Panc1 (cell line): ENCODE measurements around the gene STX2. TPM values are rescaled to one million over a fixed set of nuclear protein-coding genes. Genes with fewer than 3 reads are reported as not detected.

Experiments used
- ATAC-seq: fragments of 200-7000 bp; cut with Tn5 transposase; 2 replicates; pipeline ENCODE4 v1.9.1; 2020; ENCODE audit warnings: mild to moderate bottlenecking, moderate library complexity
- BruUV-seq: library from RNA; stranded (reverse); fragments of 400-500 nt; replicated peaks from 2 replicates; lab custom pipeline; 2021; lab: Mats Ljungman, UMichigan
- CTCF ChIA-PET: fragments of 300-600 bp; sonication (Branson Sonifier 250); formaldehyde crosslinking; loops from one replicate; lab custom pipeline; 2022; ENCODE audit warnings: antibody characterized with exemption; lab: Charles Lee
- POLR2A ChIA-PET: fragments of 300-600 bp; sonication (Branson Sonifier 250); formaldehyde crosslinking; loops from one replicate; lab custom pipeline; 2022; ENCODE audit warnings: antibody characterized with exemption; lab: Charles Lee
- DNase-seq: peaks from one replicate; pipeline ENCODE4 v3.0.0-alpha.2; 2010; ENCODE audit warnings: low read depth, low spot score
- H3K27ac ChIP-seq: 2 replicates; pipeline ENCODE4 v1.5.1; 2011; ENCODE audit warnings: mild to moderate bottlenecking, low read length, inconsistent platforms
- H3K27me3 ChIP-seq: fragments of 200-500 bp; sonication (Bioruptor generic); 2 replicates; pipeline ENCODE4 v1.6.0; 2014; ENCODE audit warnings: low read length, inconsistent platforms; ENCODE audit not compliant: control insufficient read depth, insufficient read depth
- H3K36me3 ChIP-seq: fragments of 200-500 bp; sonication (Bioruptor generic); 2 replicates; pipeline ENCODE4 v1.5.1; 2014; ENCODE audit warnings: inconsistent platforms, mild to moderate bottlenecking, low read length, moderate library complexity; ENCODE audit not compliant: control insufficient read depth, insufficient read depth
- H3K4me1 ChIP-seq: 2 replicates; pipeline ENCODE4 v1.5.1; 2011; ENCODE audit warnings: inconsistent platforms, mild to moderate bottlenecking, low read length, moderate library complexity; ENCODE audit not compliant: control insufficient read depth, insufficient read depth
- H3K4me3 ChIP-seq, 2 experiments: 2 replicates each; pipeline ENCODE4 v1.5.1; 2011 to 2012; ENCODE audit warnings: low read depth in 2 of 2, low read length in 2 of 2, mild to moderate bottlenecking in 2 of 2, inconsistent platforms in 1 of 2, moderate library complexity in 1 of 2
- H3K9me3 ChIP-seq: fragments of 200-500 bp; sonication (Bioruptor generic); 2 replicates; pipeline ENCODE4 v1.5.1; 2014; ENCODE audit warnings: low read depth, mild to moderate bottlenecking, inconsistent platforms, low read length, moderate library complexity; ENCODE audit not compliant: control insufficient read depth, insufficient read depth
- CTCF ChIP-seq: fragments of 450-650 bp; IDR thresholded peaks from 2 replicates; pipeline ENCODE4 v1.5.1; 2017; ENCODE audit warnings: mild to moderate bottlenecking
- POLR2AphosphoS5 ChIP-seq: IDR thresholded peaks from 2 replicates; pipeline ENCODE4 v1.6.1; 2012; ENCODE audit warnings: mild to moderate bottlenecking, low read depth, low read length, moderate library complexity
- REST ChIP-seq, 2 experiments: IDR thresholded peaks; 2 replicates each; pipeline ENCODE4 v1.6.1; 2011 to 2012; ENCODE audit warnings: low read depth in 2 of 2, control low read depth in 1 of 2, low read length in 1 of 2, mild to moderate bottlenecking in 1 of 2, moderate library complexity in 1 of 2; ENCODE audit not compliant: insufficient read depth in 1 of 2
- SIN3A ChIP-seq: IDR thresholded peaks from 2 replicates; pipeline ENCODE4 v1.6.1; 2012; ENCODE audit warnings: low read depth, mild to moderate bottlenecking, low read length, moderate library complexity, borderline replicate concordance; ENCODE audit not compliant: insufficient read depth
- TCF7L2 ChIP-seq: IDR thresholded peaks from 2 replicates; pipeline ENCODE4 v1.6.1; 2011; ENCODE audit warnings: mild to moderate bottlenecking, low read depth, low read length, inconsistent platforms
- in situ Hi-C: cut with HindIII; loops from 2 replicates; pipeline ENCODE4 v1.10.0; 2016; ENCODE audit warnings: low sequenced_read_pairs, low pct_unique_long_range_greater_than_20kb
- intact Hi-C: fragments of 100-400 bp; cut with micrococcal nuclease; formaldehyde crosslinking; loops from one replicate; pipeline ENCODE4 v1.10.0; 2022; ENCODE audit not compliant: unreplicated experiment
- total RNA-seq: library from RNA; stranded (reverse); gene quantifications from one replicate; pipeline ENCODE4 v1.2.1, GENCODE V29; 2021; ENCODE audit not compliant: unreplicated experiment

Gene STX2
- total RNA-seq, 1 experiment from 2014 or later: 34.0 TPM

- TF ChIP-seq REST (IDR thresholded peaks at IDR 0.05; ENCODE audit: insufficient read depth in 1 of 2, low read depth in 2 of 2, low read length in 1 of 2) (no peak), SIN3A (no peak), TCF7L2 (no peak), CTCF (no peak), POLR2AphosphoS5 (no peak)
- ChIA-PET CTCF (no interaction called here), POLR2A (no interaction called here)
- no peaks in the 10 kb centered on the region for H3K36me3 ChIP-seq
- intact Hi-C loops (no loop called here), in situ Hi-C loops (loop anchor here (10.0 kb wide), 1 partner anchor 347 kb away; no protein-coding TSS in a partner anchor)
- H3K27me3 ChIP-seq: 0 out of 2 replicates have a peak, but pooled peaks cover 5% of the 10 kb centered on the region
- BruUV-seq: no TSS peak
- ATAC-seq (no peak), DNase-seq (no peak)
- no peak overlapping the region for H3K4me3 ChIP-seq
- no peaks in the 10 kb centered on the region for H3K9me3 ChIP-seq
- H3K4me1 ChIP-seq: no peaks in the 10 kb centered on the region
- H3K27ac ChIP-seq: no peak overlapping the region
Observed at GRCh38 chr12:130742112-130742511, 96.9 kb downstream of the STX2 start.

Other genes starting within 250 kb of the STX2 start
- gene RIMBP2, start 123.0 kb downstream of the STX2 start, total RNA-seq: not detected
- 1,193 TPM for gene RAN, start 32.8 kb upstream of the STX2 start, total RNA-seq
- 0.21 TPM for gene ADGRD1, start 114.7 kb upstream of the STX2 start, total RNA-seq